Measurements from ENCODE around the gene FNDC3B.

FNDC3B gene

DNA sequence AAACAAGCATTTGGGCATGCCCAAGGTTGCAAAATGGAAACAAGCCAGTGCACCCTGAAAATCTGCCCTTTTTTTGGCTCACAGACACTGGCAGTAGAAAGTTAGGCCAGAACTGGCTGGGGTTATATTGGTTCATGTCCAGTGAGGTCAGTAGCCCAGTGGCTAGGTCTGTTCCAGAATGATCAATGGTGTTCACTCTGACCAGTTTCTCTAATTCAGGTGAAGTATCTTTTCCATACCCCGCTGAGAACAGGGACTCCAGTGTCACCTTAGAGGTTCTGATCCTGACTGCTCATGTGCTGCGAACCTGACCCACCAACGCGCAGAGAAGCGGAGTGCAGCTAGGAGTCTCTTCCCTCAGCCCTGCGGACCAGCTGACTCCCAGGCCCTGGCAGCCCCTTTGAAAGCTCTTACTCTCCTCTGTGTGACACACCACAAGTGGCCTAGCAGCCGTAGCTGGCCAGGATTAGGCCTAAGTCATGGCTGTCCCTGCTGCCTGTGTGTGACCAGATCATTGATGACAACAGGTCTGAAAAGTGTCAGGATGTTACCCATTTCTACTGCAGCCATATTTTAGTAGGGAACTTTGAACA is 285.3 kb downstream of the FNDC3B start:
- no peak for DNase-seq

DNA sequence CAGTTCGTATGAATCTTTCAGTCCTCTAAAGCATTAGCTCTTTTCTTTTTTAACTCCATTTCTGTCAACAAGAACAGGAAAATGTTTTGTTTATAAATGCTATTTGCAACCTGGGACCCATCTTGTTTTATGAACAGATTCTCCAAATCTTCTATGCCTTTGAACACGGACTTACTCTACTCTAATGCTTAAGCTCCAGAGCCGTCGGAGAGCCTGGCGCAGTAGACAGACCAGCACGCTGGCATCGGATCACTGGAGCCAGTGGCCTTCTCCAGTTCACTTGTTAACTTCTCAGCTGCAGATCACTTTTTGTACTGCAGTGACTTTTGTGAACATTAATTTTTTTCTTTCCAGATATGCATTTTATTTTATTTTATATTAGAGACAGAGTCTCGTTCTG is 286.1 kb downstream of the FNDC3B start:
- no peak for DNase-seq

DNA sequence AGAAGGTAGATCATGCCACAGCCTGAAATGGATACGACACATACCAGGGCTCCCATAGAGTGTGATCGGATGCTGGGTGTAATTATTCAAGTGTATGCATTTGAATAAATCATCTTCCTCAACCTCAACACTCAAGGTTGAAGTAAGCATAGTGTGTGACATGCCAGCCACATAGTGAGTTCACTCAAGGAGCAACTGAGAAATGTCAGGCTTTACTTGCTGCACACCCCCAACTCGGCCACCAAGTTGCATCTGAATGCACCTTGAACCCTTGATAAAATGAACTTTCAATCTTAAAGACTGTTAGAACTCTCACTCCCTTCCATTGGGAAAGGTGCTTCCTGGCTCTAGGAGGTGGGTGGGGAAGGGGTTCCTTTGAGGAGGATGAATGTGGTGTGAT is 287.6 kb downstream of the FNDC3B start:
- DNase-seq, result no peak

DNA sequence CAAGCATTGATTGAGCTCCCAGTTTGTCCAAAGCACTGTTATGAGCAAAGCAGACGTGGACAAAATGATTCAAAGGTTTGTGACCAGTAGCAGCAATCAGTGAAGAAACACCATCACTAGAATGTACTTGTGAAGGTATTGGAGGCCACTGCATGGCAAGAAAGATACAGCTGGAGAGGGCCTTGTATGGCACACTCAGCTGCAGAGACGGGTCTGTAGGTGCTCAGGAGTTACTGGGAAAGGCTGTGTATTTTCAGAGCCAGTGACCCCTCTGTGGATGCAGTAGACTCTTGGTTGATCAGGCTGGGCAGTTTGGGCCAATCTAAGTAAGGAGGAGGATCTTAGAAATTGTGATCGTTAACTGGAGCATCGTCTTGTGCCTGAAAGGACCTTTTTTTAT is 288.9 kb downstream of the FNDC3B start:
- DNase-seq, result no peak

DNA sequence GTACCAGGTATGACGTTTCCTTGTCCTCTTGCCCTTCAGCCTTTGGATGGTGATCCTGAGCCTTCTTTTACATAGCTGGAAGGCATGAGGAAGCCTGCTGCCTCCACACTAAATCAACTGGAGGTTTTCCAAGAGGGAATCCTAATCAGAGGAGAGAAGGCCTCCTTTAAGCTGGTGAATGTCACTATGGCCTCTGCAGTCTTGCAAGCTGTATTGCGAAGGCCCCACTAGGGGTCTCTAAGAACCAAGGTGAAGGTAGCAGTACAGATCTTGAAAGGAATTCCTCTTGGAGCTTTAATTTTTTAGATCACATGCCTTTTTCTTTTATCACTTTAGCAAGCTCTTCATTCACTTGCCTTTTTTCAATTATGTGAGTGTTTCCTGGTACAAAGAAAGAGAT is 289.7 kb downstream of the FNDC3B start:
- DNase-seq, result no peak

DNA sequence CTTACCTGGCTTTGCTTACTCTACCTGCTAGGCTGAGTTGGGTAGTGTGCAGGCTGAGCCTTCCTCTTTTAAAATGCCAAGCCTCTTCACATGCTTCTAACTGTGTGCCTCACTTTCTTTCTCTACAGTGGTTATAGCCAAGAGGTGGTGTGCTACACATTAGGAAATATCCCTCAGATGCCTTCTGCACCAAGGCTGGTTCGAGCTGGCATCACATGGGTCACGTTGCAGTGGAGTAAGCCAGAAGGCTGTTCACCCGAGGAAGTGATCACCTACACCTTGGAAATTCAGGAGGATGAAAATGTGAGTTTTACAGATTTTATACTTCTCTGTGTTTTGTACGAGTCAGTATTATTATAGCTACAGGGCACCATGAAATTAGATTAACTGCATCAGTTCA is 291.0 kb downstream of the FNDC3B start:
- DNase-seq, result no peak

DNA sequence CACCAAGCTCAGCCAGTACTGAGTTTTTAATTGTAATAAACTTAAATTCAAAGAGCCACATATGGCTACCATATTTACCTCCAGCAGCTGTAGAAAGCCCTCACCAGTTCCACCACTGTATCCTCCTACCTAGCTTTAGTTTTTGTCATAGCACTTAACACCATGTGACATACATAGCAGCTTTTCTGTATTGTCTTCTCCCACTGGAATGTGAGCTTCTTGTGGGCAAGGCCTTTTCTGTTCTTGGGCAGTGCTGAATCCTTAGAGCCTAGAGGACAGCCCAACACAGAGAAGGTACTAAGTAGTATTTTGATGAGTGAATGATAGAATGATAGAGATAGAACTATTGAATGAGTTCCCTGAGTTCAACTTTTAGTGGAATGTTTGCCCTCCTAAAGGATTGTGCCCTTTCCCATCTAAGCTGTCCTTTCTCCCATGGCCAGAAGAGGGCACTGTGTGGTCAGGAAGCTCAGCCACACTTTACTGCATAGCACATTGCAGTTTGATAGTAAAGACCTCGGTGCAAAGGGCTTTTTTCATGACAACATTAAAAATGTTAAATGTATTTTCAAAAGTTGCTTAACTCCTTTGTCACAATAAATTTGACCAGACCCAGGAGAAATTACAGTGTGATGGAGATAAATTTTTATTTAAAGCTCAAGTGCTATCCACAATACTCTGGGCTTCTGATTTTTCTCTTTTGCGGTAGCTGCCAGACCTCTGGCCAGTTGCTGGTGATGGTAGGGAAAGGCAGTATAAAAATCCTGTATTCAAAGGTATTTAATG is 293.1 kb downstream of the FNDC3B start:
- DNase-seq, result peak; percentile 56

DNA sequence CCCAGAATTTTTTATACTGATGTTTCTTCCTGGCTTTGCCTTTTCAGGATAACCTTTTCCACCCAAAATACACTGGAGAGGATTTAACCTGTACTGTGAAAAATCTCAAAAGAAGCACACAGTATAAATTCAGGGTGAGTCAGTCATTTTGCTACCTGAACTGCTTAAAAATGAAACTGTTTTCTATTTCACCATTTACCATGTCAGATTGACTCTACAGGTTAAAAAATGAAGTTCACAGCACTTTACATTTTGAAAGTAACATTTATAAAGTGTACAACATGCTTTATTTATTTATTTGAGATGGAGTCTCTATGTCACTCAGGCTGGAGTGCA is 293.6 kb downstream of the FNDC3B start:
- DNase-seq, result no peak

DNA sequence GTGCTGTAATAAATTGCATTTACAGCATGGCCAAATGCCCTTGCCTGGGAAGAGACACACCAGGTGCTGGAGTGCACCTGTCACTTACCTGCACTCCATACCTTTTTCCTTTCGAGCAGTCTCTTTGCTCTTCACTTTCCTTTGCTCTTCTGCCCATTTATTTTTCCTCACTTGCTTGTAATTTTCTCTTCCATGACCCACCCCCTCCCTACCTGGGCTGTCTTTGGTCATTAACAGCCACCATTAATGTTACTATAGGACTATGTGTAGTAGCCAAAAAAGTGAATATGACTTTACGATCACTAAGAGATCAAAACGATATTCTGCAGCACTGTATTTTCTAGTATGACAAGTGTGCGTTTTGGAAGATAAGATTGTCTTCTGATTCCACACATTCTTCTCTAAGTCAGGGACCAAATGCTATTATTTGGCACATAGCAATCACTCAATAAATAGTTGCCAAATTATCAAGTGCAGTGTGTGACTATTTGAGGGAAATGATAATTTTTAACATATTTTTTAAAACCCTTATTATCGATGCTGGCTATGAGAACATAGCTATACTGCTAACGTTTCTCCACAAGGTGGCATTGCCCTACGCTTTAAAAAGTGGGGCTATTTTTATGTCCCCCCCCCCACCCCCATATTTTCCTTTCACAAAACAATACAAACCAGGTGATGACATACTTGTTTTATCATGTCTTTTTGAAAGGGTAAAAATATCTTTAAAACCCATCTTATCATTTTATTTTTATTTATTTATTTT is 294.5 kb downstream of the FNDC3B start:
- DNase-seq, result no peak

DNA sequence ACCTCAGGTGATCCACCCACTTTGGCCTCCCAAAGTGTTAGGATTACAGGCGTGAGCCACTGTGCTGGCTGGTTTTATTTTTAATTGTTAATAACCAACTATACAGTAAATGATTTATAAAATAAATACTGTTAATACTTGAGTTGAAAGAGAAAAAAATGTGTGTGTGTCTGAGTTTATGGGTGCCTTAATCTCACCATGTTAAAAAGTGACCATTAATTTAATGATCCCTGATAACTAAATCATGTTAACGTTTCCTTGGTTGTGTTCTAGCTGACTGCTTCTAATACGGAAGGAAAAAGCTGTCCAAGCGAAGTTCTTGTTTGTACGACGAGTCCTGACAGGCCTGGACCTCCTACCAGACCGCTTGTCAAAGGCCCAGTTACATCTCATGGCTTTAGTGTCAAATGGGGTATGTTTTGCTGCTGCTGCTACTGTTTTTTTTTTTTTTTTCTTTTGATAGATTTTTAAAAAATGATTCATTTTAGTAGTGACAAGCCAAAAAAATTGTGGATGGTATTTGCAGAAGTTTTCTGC is 295.4 kb downstream of the FNDC3B start:
- DNase-seq, result no peak

DNA sequence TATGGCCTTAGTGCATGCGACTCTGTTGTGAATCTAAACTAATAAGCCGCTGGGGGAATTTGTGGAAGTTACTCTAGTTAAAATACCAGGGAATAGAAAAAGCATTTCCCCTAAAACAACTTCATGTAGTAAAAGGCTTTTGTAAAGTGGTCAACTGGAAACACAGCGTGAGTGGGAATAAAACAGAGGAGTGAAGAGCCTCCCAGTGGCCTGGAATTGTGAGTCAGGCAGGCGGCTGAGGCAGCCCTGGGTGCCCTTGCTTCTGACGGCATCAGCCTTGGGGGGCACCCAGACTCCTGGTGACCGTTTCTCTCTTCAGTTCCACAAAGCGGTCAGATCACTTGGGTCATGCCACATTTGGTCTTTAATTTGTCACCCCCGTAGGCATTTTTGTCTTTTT is 300.5 kb downstream of the FNDC3B start:
- DNase-seq, result no peak

DNA sequence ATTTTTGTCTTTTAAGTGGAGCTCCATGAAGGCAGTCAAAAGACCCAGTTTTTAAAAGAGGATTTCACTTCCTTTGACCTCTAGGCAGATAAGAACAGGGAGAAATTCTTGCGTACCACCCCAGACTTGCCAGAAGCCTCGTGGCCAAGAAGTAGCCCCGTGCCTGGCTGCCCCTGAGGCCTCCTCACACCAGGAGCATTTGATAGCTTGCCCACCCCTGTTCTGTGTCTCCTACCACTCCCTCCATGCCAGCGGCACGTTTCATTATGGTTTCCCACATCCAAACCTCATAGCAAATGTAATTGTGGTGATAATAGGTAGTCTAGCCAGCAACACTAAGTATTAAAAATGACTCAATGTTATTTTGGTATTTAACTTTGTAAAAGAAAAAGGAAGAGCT is 301.2 kb downstream of the FNDC3B start:
- no peak for DNase-seq

DNA sequence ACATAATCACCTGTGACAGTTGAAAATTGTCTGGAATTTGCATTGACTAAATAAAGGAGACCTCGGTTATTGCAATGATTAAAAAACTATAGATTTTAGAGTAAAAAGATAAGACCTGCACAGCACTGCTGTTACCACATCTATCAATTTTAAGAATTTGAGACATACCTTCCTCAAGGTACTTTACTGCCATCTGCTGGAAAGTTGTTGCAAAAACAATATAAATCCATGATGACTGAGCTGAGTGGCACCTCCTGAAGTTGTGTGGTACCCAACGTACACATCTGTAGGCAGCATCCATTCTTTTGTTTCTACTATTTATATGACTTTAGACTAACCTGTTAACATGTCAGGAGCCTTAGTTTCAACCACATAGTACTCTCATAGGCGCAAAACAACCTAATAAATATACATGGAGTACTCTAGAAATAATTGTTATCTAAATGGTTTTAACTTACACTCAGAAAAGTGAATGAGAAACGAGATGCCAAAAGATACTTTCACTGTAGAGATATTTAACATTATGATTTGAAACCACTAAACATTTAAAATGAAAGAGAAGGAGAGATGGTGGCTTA is 302.2 kb downstream of the FNDC3B start:
- no peak for DNase-seq

DNA sequence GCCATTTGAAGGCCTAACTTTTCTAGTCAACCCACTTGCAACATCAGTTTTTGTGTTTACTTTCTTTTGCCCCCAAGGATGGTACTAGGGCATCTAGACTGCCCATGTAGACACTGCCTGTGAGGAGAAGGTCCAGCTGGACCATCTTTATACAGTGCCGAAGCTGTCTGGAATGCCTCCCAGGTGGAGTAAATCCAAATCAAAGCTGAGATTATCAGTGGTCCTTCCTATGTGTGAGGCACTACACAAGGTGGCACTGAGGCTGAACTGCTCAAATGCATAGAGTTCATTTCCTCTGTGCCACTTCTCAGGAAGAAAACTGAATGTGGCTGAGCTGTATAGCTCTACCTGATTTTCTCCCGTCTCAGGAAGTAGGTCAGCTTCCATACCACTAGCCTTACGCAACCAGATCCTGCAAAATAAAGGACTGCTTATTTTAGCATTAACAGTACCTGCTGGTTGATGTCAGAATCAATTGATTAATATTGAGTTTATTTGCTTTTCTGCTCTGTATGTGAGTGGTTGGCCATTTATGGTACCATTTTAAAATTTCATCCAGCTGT is 302.8 kb downstream of the FNDC3B start:
- no peak for DNase-seq

DNA sequence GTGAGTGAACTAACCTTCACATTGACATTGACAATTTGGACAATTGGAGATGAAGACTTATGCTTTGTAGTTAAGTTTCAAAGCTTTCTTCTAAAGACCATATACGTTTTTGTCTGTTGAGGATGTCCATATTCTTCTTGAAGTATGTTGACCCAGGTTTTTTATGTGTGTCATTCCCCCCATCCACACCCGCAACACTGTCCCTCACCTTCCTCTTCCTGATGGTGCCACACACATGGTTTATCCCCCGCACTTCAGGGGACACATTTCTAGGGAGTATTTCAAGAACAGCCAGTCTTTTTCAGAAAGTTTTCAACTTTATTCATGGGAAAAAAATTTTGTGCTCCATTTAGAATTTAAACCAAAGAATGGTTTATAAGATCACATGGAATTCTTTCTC is 303.7 kb downstream of the FNDC3B start:
- no peak for DNase-seq

DNA sequence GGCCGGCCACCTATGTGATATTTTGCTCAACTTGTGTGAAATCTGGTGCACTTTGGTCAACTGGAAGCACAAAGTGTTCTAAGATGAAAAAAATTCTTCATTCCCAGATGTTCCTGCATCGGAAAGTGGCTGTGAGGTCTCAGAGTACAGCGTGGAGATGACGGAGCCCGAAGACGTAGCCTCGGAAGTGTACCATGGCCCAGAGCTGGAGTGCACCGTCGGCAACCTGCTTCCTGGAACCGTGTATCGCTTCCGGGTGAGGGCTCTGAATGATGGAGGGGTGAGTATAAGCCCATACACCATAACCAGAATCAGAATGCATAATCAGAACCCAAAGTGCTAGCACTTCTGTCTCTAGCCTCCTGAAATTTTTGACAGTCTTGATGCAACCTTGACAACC is 304.6 kb downstream of the FNDC3B start:
- no peak for DNase-seq

DNA sequence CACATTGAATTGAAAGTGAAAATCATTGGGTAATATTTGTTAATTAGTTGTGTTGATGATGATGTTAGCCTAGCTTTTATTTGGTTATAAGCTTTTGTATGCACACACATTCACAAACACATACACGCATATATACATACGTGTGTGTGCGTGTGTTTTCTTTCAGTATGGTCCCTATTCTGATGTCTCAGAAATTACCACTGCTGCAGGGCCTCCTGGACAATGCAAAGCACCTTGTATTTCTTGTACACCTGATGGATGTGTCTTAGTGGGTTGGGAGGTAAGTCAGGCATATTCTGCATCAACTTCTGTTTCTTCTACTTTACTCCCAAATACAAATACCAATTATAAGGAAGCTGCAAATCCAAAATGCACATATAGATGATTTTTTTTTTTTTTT is 306.8 kb downstream of the FNDC3B start:
- DNase-seq, result no peak

DNA sequence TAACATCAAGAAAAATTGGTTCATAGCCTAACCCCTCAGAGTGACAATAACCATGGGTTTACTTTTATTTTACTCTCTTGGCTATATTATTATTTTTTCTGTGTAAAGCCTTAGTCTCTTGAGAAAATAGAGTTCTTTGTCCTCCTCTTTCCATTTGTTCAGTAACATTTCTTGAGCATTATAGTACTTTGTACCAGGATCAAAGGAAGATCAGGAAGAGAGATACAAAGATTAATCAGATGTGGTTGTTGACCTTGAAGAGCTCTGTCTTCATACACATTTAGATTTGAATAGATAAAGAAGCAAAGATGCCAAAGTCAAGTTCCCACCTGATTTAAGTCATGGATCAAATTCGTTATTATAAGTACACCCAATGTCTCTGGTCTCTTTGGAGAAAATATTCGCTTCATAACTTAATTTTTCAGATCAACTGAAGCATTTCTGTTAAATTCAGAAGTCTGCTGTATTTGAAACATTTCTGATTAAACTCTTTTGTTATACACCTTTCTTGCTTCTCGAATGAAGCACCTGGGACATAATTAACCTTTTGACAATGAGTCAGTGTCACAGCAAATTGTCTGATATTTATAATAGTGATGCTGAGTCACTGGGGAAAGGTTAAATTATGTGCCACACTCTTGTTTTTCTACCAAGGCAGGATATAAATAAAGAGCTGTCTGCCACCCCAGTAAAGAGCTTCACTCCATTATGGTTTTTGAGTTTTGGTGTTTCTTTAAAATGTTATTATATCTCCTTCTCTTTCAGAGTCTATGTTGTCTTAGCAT is 308.7 kb downstream of the FNDC3B start:
- no peak for DNase-seq

DNA sequence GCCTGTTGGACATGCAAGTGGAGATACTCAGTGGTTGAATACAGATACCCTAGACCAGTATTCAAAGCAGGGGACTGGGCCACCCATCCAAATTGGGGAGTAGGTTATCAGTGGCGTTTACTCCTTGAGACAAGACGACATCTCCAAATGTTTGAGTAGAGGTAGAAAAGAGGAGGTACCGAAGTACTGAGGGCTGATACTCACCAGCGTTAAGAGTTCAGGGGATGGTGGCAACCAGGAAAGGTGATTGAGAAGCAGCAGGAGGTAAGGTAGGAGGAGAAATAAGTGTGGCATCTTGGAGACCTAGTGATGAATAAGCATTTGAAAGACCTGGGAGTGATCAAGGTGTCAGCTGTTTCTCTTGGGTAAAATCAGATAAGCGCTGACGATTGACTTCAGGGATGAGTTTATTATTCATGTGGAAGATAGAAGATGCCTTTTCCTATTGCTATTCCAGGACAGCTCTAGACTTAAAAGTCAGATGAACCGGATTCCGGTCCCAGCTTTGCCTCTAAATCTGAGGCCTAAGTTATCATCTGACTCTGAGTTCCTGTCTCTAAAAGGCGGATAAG is 312.6 kb downstream of the FNDC3B start:
- DNase-seq, result no peak

DNA sequence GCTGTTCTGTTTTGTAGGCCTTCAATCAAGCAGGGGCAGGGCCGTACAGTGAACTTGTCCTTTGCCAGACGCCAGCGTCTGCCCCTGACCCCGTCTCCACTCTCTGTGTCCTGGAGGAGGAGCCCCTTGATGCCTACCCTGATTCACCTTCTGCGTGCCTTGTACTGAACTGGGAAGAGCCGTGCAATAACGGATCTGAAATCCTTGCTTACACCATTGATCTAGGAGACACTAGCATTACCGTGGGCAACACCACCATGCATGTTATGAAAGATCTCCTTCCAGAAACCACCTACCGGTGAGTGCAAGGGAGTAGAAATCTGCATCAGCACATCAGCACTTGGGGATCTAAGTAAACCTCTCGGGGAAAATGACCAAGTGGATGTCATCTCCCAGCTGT is 313.4 kb downstream of the FNDC3B start:
- DNase-seq, result no peak

DNA sequence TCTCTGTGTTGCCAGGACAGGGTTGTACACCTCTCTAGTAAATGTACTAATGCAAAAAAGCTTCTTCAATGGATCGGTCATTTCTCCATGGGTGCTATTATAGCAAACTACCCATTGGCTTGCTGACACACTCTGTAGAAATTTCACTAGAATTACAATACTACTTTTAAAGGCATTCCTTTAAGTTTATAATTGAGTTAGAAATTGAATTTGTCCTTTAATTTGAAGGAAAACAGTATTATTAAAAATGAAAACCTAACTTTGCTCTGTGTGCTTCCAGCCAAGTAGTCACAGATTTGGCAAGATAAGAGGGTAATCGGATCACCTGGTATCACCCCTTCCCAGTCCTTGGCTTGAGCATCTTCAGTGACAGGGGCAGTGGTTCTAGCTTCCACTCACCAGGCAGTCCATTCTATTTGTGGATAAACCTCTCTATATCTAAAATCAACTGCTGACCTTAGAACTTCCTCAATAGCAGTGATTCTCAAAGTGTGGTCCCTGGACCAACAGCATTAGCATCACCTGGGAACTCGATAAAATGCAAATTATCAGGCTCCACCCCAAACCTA is 315.6 kb downstream of the FNDC3B start:
- DNase-seq, result no peak

DNA sequence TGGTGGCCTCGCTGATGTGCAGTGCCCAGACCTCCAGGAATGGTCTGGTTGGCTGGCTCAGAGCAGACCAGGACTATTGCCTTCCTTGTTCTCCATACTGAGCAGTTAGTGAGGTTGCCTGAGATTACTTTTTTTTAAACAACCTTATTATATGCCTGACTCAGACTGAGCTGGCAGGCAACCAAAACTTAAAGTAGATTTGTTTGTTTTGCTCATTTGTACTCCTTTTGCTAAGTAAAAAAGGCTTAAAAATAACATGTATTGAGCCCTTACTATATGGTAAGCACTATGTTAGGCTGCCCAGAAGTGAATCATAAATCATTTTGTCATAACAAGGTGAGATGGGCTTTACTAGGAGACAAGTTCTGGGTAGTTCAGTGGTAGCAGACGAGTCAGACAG is 316.5 kb downstream of the FNDC3B start:
- no peak for DNase-seq
